ENCODE measurements around the gene OR2T29.
"Not testable (repeated sequence)": the region's sequence is repeated elsewhere in the genome, so short reads cannot be mapped to it uniquely, and the experiment has no call there.

DNA sequence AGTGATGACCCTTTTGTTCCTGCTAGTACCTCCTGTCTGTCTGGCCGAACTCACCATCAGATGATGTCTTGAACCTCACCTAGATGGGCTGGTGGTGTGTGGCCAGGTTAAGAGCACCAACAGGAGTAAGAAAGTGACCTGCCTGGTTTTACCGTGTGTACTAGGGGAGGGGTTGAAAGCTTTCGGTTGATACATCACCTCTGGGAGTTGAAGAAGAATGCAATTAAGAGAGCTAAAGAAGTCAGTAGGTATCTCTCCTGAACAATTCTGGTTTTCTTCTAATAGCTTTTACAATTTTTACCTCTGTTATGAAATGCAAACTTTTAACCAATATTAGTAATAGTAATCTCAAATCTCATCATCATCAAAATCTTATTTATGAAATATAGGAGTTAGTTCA, at the start of gene OR2T29:
- TF ChIP-seq CTCF (IDR thresholded peaks at IDR 0.05; ENCODE audit: insufficient read depth, low read depth, low read length); EZH2 (IDR thresholded peaks at IDR 0.05; ENCODE audit: insufficient read depth, low read length): not testable (repeated sequence)

All from astrocyte (in vitro differentiated cells and primary cell).